Umbilical cord (tissue), 2 donors: ENCODE data around the gene BOK. TPM values are rescaled to one million over a fixed set of nuclear protein-coding genes. Genes with fewer than 3 reads are reported as not detected.

Experiments
- DNase-seq: peaks from one replicate; pipeline ENCODE4 v3.0.0-alpha.2; 2015; ENCODE audit warnings: low spot score
- total RNA-seq: library from RNA; depleted of rRNA; stranded (reverse); fragments of >200 nt; gene quantifications from one replicate; pipeline ENCODE4 v1.2.3, GENCODE V29; 2014; ENCODE audit warnings: low replicate concordance; ENCODE audit not compliant: insufficient read depth

Gene BOK
- total RNA-seq, 1 donor from 2014 or later: 37.8 TPM

DNA sequence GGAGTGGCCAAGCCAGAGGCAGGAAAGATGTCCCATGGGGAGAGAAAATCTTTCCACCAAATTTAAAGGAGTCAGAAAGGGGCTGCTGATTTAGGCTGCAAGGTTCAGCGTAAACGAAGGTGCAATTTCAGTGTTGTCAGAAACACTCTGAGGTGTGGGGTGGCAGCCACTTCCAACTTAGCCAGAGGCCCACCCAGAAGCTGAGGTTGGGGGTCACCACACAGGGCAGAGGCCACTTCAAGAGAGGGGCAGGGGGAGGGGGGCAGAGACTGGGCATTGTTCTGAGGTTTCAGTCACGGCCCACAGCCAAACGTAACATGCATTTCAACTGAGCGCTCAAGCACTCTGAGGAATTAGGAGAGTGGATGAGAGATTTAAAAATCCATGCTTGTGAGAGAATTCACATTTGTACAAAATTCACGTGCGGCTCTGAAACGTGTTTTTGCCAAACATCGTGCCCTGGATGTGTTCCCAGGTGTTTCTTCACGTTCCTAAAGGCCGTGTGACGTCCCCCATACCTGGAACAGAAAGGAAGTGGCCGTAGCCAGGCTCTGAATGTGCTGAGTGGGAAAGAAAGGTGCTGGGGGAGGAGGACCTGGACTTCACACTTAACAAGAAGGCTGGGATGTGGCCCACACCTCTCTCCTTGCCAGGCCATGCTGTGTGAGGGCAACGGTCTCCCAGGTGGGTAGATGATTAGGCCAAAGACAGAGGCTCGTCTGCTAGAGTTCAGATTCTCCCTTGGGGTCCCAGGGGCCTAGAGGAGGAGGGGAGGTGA lies 19.5 kb upstream of the BOK start:
- DNase-seq: no peak

DNA sequence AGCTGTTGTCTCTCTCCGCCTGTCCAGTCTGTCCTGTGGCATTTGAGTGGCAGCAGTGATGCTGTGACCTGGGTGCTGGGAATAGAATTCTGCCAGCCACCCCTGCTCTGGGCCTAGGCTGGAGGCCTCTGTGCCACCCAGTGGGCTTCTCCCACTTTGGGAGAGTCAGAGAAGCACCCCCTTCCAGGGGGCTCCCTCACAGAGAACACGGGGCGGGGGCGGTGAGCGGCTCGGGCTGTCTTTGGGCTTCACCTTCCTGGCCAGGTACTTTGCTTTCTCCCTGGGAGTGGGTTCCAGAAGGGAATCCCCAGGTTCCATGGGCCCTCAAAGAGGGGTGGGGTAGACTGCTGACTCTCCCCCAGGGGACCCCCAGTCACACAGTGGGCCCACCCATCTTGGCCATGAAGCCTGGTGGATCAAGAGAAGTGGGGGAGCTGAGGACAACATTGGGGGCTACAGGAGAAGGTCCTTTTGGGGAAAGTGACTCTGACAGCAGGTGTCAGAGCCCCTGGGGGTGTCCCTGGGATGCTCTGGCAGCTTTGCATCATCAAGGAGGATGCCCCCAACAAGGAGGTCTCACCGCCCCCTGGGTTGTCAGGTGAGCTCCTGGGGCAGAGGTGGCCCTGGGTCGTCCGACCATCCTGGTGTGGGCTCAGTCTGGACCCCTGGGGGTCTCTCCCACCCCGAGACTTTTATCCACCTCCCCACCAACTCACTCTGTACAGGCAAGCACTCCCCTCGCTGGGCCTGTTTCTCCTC lies 18.8 kb upstream of the BOK start:
- DNase-seq: no peak

DNA sequence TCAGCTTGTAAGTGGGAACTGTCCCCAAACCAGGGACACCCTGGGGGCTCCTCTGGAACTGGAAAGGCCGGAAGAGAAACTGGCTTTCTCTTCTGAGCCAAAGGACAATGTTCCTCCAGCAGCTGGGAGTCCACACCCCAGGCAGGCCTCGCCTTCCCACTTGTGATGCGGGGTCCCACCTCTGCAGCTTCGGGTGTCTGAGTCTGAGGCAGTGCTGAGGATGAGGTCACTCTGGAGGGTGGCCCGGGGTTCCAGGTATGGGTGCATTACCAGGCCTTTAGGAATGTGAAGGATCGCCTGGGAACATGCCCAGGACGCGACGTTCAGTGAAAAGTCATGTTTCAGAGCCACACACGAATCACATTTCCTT lies 18.2 kb upstream of the BOK start:
- DNase-seq: no peak

DNA sequence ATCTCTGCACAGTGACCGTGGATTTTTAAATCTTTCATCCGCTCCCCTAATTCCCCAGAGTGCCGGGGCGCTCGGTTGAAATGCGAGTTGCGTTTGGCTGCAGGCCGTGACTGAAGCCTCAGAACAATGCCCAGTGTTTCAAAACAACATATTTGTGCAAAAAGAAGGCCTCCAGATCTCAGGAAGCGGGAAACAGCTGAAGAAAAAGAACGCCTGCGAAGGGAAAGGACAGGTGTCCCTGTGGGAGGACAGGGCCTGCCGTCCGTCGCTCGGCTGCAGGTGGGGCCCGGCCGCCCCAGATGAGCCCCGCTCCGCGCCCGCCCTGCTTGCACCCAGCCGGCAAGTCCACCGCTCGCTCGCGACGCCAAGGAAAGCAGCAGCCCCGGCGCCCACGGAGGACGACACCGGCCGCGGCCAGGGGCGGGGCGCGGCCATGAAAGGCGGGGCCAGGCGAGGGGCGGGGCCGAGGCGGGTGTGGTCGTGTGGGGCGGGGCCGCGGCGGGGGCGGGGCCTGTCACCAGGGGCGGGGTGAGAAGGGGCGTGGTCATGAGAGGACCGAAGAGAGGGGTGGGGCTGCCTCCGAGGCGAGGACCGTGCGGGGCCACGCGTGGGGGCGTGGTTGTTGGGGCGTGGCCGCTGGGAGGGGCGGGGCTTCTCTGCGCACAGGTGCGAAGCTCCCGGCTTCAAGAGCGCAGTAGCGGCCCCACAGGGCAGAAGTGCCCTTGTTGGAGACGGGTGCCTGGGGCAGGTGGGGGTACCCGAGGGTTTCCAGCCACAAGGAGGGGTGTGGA lies 17.6 kb upstream of the BOK start:
- no peak for DNase-seq

DNA sequence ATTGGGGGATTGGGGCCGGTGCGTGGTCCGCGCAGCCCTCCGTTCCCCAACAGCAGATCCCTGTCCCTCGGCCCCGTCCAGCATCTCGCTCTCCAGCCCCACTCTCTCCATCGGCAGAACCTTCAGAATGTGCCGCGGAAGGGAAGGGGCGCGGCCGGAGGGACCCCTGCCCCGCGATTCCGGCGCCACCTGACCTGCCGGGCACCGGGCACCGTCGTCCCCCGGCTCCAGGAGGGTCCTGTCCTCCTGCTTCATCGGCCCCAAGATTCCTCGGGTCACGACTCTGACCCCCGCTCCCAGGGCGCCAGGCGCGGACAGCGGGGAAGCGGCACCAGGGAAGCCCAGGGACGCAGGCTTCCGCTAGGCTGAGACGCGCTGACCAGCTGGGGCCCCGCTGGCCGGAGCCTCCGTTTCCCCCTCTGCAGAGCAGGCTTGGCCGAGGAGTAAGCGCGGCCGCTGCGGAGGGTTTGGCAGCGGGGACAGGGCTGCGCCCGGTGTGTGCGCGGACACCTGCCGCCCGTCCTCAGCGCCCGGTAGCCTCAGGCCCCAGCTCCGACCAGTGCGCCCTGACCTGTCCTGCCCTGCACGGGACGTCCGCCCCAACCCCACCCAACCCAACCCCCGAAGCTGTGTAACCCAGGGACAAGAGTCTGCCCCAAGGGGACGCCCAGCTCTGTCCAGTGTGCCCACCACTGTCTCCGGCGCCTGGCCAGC lies 16.8 kb upstream of the BOK start:
- no peak for DNase-seq

DNA sequence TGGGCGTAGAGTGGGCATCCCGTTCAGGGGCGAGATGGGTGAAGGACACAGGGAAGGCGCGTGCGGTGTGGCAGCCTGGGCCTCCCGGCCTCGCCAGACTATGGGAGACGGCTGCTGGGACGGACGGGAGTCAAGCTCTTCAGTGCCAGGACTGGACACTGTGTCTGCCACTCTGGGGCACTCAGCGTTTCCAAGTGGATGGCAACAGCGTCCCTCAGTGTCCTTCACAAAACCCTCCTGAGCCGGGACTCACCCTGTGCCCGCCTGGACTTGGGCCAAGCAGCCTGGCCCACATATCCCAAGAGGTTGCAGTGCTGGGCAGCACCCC lies 16.3 kb upstream of the BOK start:
- DNase-seq: no peak

DNA sequence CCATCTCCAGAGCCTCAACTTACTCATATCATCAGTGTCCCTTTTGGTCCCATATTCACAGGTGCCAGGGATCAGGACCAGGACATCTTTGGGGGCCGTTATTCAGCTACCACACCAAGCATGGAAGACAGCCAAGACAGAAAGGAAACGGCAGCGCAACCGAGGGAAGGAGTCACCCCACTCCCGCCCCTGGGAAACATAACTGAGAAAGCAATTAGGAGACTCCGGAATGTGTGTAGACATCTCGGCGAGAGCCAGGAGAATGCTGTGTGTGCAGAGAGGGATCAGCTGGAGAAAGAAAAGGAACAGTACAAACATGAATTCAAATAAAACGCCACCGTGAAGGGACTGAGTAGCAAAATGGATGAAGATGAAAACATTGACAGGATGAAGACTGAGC lies 13.4 kb upstream of the BOK start:
- DNase-seq: no peak

DNA sequence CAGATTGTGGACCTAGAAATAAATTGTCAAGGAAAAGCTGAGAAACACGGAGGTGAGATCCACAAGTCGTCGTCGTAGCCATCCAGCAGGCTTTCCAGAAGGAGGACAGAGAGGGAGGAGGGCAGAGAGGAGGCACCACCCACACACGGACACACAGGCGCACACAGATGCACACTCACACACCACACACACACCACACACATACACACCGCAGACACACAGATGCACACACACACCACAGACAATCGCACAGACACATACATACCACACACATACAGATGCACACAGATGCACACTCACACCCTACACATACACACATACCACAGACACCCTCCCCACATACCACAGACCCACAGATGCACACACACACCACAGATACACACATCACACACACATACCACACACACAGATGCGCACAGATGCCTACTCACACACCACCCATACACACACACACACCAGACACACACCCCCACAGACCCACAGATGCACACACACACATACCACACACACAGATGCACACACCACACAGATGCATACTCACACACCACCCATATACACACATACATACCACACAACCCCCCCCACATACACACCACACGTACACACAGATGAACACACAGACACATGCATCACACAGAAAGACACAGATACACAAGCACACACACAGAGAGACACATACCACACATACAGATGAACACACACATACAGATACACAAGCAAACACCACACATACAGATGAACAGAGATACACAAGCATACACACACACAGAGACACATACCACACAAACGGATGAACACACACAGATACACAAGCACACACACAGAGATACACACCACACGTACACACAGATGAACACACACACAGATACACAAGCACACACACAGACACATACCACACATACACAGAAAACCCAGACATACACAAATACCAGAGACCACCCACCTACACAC lies 12.7 kb upstream of the BOK start:
- no peak for DNase-seq

DNA sequence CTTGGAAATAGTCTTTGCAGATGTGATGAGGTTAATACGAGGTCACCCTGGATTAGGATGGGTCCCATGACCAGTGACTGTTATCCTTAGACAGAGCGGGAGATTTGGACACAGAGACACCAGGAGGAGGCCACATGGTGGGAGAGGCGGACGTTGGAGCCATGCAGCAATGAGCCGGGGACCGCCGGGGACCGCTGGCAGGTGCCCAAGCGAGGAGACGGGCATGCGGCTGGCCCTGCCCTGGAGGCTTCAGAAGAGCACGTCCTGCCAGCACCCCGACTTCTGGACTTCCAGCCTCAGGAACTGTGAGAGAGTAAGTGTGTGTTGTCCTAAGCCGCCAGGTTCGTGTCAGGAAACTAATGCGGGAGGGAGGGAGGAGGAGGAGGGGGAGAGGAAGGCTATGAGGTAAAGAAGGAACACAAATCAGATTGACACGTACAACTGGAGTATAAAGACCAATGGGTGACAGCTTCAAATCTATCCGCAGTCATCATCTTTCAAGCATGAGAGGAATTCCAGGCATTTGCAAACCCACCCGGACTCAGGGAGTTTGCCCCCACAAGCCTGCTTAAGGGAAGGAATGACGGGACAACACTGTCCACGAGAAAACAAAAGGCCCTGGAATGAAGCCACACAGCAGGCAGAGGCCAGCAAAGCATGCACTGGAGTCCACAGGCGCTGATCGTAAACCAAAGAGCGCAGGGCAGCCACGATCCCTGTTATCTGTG lies 11.6 kb upstream of the BOK start:
- peak; percentile 86 for DNase-seq

DNA sequence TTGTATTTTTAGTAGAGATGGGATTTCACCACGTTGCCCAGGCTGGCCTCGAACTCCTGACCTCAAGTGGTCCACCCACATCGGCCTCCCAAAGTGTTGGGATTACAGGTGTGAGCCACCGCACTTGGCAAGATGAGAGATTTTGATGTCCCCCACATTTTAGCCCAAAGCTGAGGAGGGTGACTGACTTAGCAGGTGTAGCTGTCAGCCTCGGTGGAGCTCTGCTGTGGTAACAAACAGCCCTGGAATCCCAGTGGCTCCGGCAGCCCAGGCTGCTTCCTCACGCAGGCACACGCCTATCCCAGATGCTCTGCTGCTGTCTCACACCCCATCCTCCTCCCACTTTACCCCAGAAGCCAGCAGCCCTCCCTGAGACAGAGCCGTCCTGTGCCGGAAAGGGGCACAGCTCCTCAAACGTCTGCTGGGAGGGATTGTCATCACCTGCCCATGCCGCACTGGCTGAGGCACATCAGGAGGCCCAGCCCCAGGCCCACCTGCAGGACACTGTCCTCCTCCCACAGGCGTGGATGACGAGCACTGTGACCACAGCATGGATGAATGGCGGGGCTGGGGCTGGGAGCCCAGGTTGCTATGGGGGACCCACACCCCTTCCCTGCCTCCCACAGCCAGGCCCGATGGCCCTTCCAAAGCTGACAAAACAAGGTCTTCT lies 10.6 kb upstream of the BOK start:
- DNase-seq: no peak

DNA sequence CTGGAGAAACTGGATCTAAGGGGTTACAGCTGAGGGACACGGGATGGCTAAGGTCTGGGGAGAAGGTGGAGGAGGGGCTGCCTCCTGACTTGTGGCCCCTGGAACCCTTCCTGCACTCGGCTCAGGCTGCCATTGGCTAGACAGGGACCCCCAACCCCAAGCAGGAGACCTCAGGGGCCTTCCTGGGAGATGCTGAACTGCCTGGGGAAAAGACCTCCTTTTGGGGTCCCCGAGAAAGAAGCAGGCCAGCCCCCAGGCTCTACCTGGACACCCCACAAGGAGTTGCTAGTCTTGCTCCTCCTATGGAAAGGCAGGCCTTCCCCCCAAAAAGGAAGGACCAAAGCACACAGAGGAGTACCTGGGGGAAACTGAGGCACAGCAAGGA lies 10.1 kb upstream of the BOK start:
- no peak for DNase-seq

DNA sequence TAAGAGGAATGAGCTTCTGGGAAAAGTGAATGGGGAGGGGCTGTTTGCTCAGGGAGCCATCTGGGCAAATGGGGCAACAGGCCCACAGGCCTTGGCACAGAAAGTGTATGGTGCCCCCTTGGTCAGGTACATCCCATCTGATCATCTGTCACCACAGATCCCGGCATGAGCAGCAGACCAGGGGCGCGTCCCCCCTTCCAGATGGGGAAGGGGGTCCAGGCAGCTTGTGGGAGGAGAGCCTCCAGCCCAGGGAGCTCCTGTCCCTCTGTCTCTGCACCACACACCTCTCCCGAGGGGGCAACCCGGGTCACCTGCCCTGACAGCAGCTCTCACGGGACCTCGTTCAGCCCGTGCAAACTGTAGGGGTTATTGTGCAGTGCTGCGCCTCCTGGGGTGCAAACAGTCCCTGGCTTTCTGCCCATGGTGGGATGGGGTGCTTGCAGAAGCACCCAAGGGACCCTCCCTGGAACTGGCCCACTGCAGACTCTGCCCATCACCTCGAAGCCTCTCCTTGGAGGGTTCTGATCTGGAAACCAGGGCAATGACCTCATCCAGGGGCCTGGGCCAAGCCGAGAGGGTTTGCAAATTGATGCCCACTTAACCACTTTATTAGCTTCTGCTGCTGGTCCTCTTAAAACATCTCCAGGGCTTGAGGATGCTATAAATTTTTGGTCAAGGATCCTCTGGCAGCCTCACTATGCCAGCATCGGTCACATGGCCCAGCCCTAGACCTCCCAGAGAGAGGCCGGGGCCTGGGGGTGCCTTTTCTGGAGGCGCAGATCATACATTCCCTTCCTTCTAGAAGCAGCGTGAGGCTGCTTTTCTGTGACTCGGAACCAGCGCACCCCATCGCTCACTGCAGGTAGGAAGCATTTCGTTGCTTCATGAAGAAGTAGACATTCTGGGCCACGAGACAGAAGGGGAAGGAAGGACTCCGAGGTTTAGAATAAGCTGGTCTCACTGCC lies 7.6 kb upstream of the BOK start:
- no peak for DNase-seq

DNA sequence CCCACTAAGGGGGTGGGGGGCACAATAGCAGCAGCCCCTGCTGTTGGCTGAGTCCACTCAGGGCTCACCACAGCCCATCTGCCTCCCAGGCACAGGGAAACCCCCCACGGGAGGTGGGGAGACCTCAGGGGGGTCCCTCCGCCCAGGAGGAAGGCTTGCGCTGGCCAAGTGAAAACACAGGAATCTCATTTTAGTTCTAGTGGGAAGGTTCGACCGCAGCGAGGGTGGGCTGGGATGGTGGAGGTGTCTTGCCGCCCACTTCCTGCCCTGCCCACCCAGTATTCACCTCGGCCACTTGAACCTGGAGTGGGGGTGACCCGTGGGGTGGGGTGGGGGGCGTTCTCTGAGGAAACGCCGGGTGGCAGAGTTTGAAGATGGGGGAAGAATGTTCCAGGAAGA lies 6.9 kb upstream of the BOK start:
- DNase-seq: no peak

DNA sequence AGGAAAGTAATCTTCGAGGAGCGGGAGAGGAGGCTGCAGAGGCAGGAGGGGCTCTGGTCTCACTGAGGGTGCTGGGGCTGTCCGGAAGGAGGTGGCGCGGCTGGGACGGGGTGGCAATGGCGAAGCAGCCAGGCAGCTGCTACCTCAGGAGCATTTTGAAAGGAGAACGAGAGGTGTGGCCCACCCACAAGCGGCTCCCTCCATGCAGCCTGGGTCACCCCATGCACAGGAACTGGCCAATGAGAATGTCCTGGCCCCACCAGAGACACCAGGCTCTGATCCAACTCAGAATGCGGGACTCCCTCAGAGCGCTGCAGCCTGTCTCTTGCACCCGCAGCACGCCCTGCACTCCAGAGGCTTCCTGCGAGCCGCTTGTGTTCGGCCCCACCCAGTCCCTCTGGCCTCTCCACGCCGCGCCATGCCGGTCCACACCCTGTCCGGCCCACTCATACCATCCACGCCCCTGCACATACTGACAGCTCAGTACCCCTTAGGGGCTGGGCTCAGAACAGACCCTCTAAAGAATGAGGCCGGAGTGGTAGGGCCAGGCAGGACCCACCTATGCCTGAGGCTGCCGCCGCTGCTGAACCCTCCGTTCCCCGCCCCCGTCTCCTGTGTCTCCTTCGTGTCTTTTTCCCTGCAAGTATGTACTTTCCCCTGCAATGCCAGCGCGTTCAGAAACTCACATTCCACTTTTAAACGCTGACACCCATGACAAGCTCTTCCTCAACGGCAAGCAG lies 6.4 kb upstream of the BOK start:
- no peak for DNase-seq

DNA sequence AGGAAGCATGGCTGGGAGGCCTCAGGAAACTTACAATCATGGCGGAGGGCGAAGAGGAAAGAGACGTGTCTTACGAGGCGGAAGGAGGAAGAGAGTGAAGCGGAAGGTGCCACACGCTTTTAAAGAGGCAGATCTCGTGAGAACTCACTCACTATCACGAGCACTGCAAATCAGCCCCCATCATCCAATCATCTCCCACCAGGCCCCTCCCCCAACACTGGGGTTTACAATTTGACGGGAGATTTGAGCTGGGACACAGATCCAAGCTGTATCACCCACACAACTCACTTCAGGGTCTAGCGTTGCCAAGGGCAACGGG lies 5.1 kb upstream of the BOK start:
- DNase-seq: no peak

DNA sequence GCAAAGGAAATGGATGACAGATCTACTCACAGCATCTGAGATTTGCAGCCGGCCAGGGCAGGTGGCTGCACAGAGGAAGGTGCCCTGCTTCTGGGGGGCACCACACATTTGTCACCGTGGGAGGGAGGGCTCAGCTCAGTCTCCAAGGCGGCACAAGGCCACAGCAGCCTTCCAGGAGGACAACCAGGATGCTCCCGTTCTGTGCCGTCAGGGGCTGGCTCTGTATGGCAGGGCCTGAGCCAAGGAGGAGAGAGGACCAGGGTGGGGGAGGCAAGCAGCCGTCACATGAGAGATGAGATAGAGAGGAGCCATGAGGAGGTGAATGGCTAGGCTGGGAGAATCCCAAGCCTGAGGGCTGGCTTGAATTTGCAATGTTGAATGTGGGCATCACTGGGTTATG lies 4.6 kb upstream of the BOK start:
- no peak for DNase-seq

DNA sequence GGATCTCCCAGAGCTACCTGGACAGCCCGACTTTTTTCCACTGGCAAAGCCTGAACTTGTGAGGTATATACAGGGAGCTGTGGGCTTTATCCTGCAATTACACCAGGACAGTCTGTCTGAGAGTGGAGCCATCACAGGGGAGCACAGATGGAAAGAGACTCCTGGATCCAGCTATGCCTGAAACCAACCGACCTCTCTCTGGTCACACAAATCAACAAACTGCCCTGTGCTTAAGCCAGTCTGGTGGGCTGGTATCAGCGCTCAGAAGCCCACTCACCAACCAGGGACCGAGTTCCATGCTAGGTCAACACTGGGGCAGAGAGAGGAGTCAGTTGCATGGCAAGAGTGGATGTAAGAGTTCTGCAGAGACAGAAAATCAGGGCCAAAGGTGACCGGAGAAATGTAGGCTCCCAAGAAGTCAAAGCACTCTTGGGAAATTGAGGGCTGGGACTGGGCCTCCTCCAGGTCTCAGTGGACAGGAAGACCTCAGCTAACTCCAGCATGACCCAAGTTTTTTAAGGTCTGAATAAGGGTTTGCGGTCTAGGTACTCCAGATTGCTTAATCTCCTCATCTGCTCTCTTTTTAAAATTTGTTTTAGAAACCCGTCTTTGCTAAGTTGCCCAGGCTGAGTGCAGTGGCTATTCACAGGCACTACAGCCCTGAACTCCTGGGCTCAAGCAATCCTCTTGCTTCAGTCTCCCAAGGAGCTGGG lies 3.8 kb upstream of the BOK start:
- DNase-seq: no peak
